BE2C (cell line): ENCODE measurements around the gene HSPBP1.

Experiments
- DNase-seq: peaks from one replicate; pipeline ENCODE4 v3.0.0-alpha.2; 2020
- H3K27me3 ChIP-seq: fragments of 250-450 bp; sonication (Bioruptor Pico); 2 replicates; pipeline ENCODE4 v1.5.1; 2020; ENCODE audit warnings: mild to moderate bottlenecking
- H3K36me3 ChIP-seq: fragments of 250-450 bp; sonication (Bioruptor Pico); 2 replicates; pipeline ENCODE4 v1.5.1; 2020; ENCODE audit warnings: mild to moderate bottlenecking
- H3K4me1 ChIP-seq: fragments of 250-450 bp; sonication (Bioruptor Pico); 2 replicates; pipeline ENCODE4 v1.5.1; 2020
- H3K4me3 ChIP-seq: 2 replicates; pipeline ENCODE4 v1.5.1; 2011; ENCODE audit warnings: low read depth, low read length
- H3K9me3 ChIP-seq: fragments of 250-450 bp; sonication (Bioruptor Pico); 2 replicates; pipeline ENCODE4 v1.5.1; 2020
- TF ChIP-seq, protein P1 (sequence below): IDR thresholded peaks from 2 replicates; pipeline ENCODE4 v1.5.1; 2012; ENCODE audit warnings: mild to moderate bottlenecking, low read depth, low read length

The HSPBP1 gene

GRCh38 chr19:55321466-55322137 lies 41.7 kb upstream of the HSPBP1 start:
- H3K9me3 ChIP-seq = no peaks in the 10 kb centered on the region

DNA sequence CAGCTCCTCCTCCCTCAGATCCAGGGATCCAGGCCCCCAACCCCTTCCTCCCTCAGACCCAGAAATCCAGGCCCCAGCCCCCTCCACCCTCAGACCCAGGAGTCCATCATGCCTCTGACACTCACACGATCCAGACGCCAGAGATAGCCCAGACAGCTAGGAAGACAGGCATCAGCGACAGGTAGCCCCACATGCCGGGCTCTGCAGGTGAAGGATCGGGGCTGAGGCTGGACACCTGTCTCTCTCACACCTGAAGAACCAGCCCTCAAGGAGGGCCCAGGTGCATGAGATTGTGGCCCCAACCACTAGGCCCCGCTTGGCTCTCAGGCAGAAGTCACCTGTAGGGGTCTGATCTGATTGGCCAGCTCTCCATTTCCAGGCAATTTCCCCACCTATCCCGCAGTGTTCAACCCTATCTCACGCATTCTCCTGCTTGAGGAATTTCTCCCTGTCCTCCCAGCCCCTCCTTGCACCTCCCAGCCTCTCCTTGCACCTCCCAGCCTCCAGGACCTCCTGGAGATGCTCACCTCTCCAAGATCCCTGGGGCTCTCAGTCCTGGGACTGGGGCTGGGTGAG lies 41.0 kb upstream of the HSPBP1 start:
- no peaks in the 10 kb centered on the region for H3K27me3 ChIP-seq

More at GRCh38 chr19:55321466-55322137, 41.7 kb upstream of the HSPBP1 start:
- no peaks in the 10 kb centered on the region; the same call in 1 of the 2 replicates for H3K4me1 ChIP-seq
- no peak overlapping the region for H3K4me3 ChIP-seq
- no peak for DNase-seq
- no peaks in the 10 kb centered on the region for H3K36me3 ChIP-seq
- TF ChIP-seq, protein P1, sequence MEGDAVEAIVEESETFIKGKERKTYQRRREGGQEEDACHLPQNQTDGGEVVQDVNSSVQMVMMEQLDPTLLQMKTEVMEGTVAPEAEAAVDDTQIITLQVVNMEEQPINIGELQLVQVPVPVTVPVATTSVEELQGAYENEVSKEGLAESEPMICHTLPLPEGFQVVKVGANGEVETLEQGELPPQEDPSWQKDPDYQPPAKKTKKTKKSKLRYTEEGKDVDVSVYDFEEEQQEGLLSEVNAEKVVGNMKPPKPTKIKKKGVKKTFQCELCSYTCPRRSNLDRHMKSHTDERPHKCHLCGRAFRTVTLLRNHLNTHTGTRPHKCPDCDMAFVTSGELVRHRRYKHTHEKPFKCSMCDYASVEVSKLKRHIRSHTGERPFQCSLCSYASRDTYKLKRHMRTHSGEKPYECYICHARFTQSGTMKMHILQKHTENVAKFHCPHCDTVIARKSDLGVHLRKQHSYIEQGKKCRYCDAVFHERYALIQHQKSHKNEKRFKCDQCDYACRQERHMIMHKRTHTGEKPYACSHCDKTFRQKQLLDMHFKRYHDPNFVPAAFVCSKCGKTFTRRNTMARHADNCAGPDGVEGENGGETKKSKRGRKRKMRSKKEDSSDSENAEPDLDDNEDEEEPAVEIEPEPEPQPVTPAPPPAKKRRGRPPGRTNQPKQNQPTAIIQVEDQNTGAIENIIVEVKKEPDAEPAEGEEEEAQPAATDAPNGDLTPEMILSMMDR = no peak
- no peaks in the 10 kb centered on the region for H3K27me3 ChIP-seq

GRCh38 chr19:55319785-55320184 lies 39.9 kb upstream of the HSPBP1 start:
- Histone ChIP-seq H3K27me3 (no peaks in the 10 kb centered on the region), H3K4me1 (no peaks in the 10 kb centered on the region; the same call in 1 of the 2 replicates), H3K36me3 (no peaks in the 10 kb centered on the region), H3K9me3 (no peaks in the 10 kb centered on the region), H3K4me3 (no peak overlapping the region)
- peak; percentile 76 for DNase-seq
- TF ChIP-seq, protein P1 = no peak

More for the DNA sequence above, 41.0 kb upstream of the HSPBP1 start:
- Histone ChIP-seq H3K9me3 (no peaks in the 10 kb centered on the region), H3K4me1 (no peaks in the 10 kb centered on the region; the same call in 1 of the 2 replicates), H3K4me3 (no peak overlapping the region), H3K36me3 (no peaks in the 10 kb centered on the region)
- TF ChIP-seq, protein P1 = no peak
- no peak for DNase-seq

GRCh38 chr19:55316646-55317045 lies 36.7 kb upstream of the HSPBP1 start:
- TF ChIP-seq, protein P1 = no peak
- Histone ChIP-seq H3K36me3 (no peaks in the 10 kb centered on the region), H3K27me3 (no peaks in the 10 kb centered on the region), H3K9me3 (no peaks in the 10 kb centered on the region), H3K4me3 (no peak overlapping the region), H3K4me1 (no peaks in the 10 kb centered on the region; the same call in 1 of the 2 replicates)
- DNase-seq = no peak

DNA sequence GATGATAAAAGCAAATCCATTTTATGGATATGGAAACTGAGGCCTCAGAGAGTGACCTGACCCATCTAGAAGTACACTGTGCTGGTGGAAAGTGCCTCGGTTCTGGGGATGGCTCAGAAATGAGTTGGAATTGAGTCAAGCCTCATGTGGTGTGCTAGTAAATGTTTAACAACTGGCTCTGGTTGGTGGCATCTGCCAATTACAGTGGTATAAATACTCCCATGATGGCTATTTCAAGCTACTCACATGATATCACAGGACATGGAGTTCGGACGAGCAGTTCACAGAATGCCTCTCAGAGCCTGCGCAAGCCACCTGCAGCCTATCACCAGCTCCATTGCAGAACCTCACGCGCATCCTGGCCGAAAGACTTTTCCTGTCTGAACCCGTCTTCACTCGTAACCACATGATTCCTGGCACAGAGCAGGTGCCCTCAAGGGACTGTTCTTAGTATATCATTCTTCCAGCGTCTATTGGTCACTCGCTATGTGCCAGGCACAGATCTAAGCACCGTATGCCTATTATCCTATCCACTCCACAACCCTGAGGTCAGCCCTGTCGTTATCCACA lies 36.1 kb upstream of the HSPBP1 start:
- TF ChIP-seq, protein P1 = no peak
- H3K36me3 ChIP-seq = no peaks in the 10 kb centered on the region
- no peaks in the 10 kb centered on the region for H3K9me3 ChIP-seq
- no peaks in the 10 kb centered on the region; the same call in 1 of the 2 replicates for H3K4me1 ChIP-seq
- DNase-seq = no peak
- H3K4me3 ChIP-seq = no peak overlapping the region
- no peaks in the 10 kb centered on the region for H3K27me3 ChIP-seq

DNA sequence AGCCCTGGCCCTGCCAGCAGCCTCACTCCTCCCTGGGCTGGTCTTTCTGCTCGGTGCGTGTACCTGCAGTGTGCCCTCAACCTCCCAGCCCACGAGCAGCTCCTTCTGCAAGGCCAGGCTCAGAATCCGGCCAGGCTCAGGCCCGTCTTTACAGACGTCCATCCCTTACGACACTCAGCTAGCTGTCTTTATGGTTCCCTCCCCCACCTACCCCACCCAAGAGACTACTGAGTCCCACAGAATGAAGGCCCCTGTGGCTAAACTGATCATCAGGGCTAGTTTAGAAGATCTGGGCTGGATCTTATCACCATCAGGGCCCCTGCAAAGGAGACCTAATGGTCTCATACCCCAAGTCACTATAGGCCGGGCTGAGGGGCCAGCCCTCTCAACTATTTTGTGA lies 34.5 kb upstream of the HSPBP1 start:
- no peaks in the 10 kb centered on the region for H3K27me3 ChIP-seq
- TF ChIP-seq, protein P1 = no peak
- H3K9me3 ChIP-seq = no peaks in the 10 kb centered on the region
- DNase-seq = no peak
- H3K4me1 ChIP-seq = no peaks in the 10 kb centered on the region
- no peak overlapping the region for H3K4me3 ChIP-seq
- H3K36me3 ChIP-seq = 0 out of 2 replicates have a peak, but pooled peaks cover under 1% of the 10 kb centered on the region
